SK-N-MC (cell line): ENCODE data around the gene GOLPH3.

Source experiments
- EZH2 ChIP-seq: fragments of 200-600 bp; sonication (generic); IDR thresholded peaks from one replicate; pipeline ENCODE4 v1.6.1; 2017; ENCODE audit warnings: antibody characterized with exemption
- POLR2AphosphoS5 ChIP-seq: IDR thresholded peaks from 2 replicates; pipeline ENCODE4 v1.6.1; 2012; ENCODE audit warnings: mild to moderate bottlenecking, low read depth, low read length, borderline replicate concordance

- TF ChIP-seq EZH2: no peak
- TF ChIP-seq POLR2AphosphoS5: no peak
Observed at GRCh38 chr5:32131604-32132003, 42.5 kb downstream of the GOLPH3 start.
